ENCODE measurements around the gene RAP1GAP2.

- TF ChIP-seq POLR2A (IDR thresholded peaks at IDR 0.05), result no peak
- TF ChIP-seq CTCF (IDR thresholded peaks at IDR 0.05), result no peak
- TF ChIP-seq POLR2AphosphoS5 (IDR thresholded peaks at IDR 0.05), result no peak
Observed at GRCh38 chr17:2814049-2814448, 17.8 kb downstream of the RAP1GAP2 start.
